Tibial nerve (tissue), 4 donors: ENCODE data around the gene TTC39C. TPM values are rescaled to one million over a fixed set of nuclear protein-coding genes. Genes with fewer than 3 reads are reported as not detected.

Source experiments
- DNase-seq, 2 donors: peaks; one replicate each; pipeline ENCODE4 v3.0.0-alpha.2; 2019; ENCODE audit warnings: low spot score in 2 of 2
- H3K27ac ChIP-seq, 4 donors: fragments of 200-600 bp; sonication (generic) in 3 of 4; one replicate each; pipeline ENCODE4 v1.5.1; 2017 to 2019; ENCODE audit warnings: mild to moderate bottlenecking in 1 of 4
- H3K27me3 ChIP-seq, 2 donors: fragments of 200-600 bp; sonication (generic) in 1 of 2; one replicate each; pipeline versions ENCODE4 v1.5.1 to v1.6.0; 2017 to 2019
- H3K36me3 ChIP-seq, 3 donors: fragments of 200-600 bp; sonication (generic); one replicate each; pipeline ENCODE4 v1.5.1; 2018 to 2019
- H3K4me1 ChIP-seq, 4 donors: fragments of 200-600 bp; sonication (generic) in 3 of 4; one replicate each; pipeline ENCODE4 v1.5.1; 2017 to 2019
- H3K4me3 ChIP-seq, 4 donors: fragments of 200-600 bp; sonication (generic) in 3 of 4; one replicate each; pipeline ENCODE4 v1.5.1; 2017 to 2019; ENCODE audit warnings: mild to moderate bottlenecking in 1 of 4, moderate library complexity in 1 of 4
- H3K9me3 ChIP-seq, 4 donors: fragments of 200-600 bp; sonication (generic) in 3 of 4; one replicate each; pipeline ENCODE4 v1.5.1; 2017 to 2019
- CTCF ChIP-seq, 5 experiments: fragments of 200-600 bp in 3 of 5; fragments of 450-650 bp in 2 of 5; sonication (generic) in 3 of 5; IDR thresholded peaks; one replicate each; pipeline ENCODE4 v1.5.1; 2016 to 2019; ENCODE audit warnings: antibody characterized with exemption in 5 of 5, mild to moderate bottlenecking in 3 of 5, moderate library complexity in 2 of 5
- EP300 ChIP-seq, 2 donors: sonication (generic); formaldehyde crosslinking; IDR thresholded peaks; one replicate each; pipeline ENCODE4 v1.6.1; 2017; ENCODE audit warnings: antibody characterized with exemption in 2 of 2, mild to moderate bottlenecking in 1 of 2
- POLR2A ChIP-seq, 2 donors: fragments of 450-650 bp; IDR thresholded peaks; one replicate each; pipeline ENCODE4 v1.6.1; 2017; ENCODE audit warnings: antibody characterized with exemption in 2 of 2, mild to moderate bottlenecking in 2 of 2, moderate library complexity in 2 of 2
- WGBS, 2 donors: methylation state at CpG; one replicate each; pipeline ENCODE4 v1.1.5; 2018; 5-methylcytosine and 5-hydroxymethylcytosine counted together
- total RNA-seq, 4 donors: library from RNA; depleted of rRNA; stranded (reverse); fragments of >200 nt; gene quantifications; one replicate each; pipeline ENCODE4 v1.1.0, GENCODE V29; 2016

The TTC39C gene
- total RNA-seq, 4 donors from 2014 or later, result 22.6 to 35.1 (median 29.3) TPM

- peaks cover 0 to 11% (median 0%) of the 10 kb centered on the region in 4 donors for H3K4me1 ChIP-seq
- peak; percentile 85 to 90 (median 87) for TF ChIP-seq CTCF (IDR thresholded peaks at IDR 0.05)
- no peak for TF ChIP-seq POLR2A (IDR thresholded peaks at IDR 0.05)
- peak in 1 of 2 donors; percentile 16 for TF ChIP-seq EP300 (IDR thresholded peaks at IDR 0.05)
- WGBS, 2 donors, result 61% methylated on average over 8 of the region's 8 CpGs
- H3K4me3 ChIP-seq, result no peak overlapping the region
- no peaks in the 10 kb centered on the region for H3K27me3 ChIP-seq
- no peak overlapping the region for H3K27ac ChIP-seq
- H3K36me3 ChIP-seq, result peaks cover 0 to 15% (median 0%) of the 10 kb centered on the region in 3 donors
- peak; percentile 62 to 77 for DNase-seq
- H3K9me3 ChIP-seq, result no peaks in the 10 kb centered on the region
These were observed 104.4 kb downstream of the TTC39C start for GRCh38 chr18:24118750-24119577.

GRCh38 chr18:24120676-24121075, 106.1 kb downstream of the TTC39C start:
- Histone ChIP-seq H3K4me1 (peaks cover 0 to 4% (median 0%) of the 10 kb centered on the region in 4 donors), H3K9me3 (no peaks in the 10 kb centered on the region), H3K27ac (no peak overlapping the region), H3K4me3 (no peak overlapping the region), H3K36me3 (peaks cover 0 to 20% (median 0%) of the 10 kb centered on the region in 3 donors), H3K27me3 (no peaks in the 10 kb centered on the region)
- WGBS, 2 donors, result 96 to 97% methylated on average over 4 of the region's 4 CpGs
- DNase-seq, result no peak
- TF ChIP-seq CTCF (IDR thresholded peaks at IDR 0.05), result no peak
- TF ChIP-seq EP300 (IDR thresholded peaks at IDR 0.05), result no peak
- no peak for TF ChIP-seq POLR2A (IDR thresholded peaks at IDR 0.05)

- Histone ChIP-seq H3K4me1 (no peaks in the 10 kb centered on the region), H3K36me3 (peaks cover 0 to 24% (median 0%) of the 10 kb centered on the region in 3 donors), H3K4me3 (no peak overlapping the region), H3K27me3 (no peaks in the 10 kb centered on the region), H3K27ac (no peak overlapping the region), H3K9me3 (no peaks in the 10 kb centered on the region)
- no peak for TF ChIP-seq EP300 (IDR thresholded peaks at IDR 0.05)
- no peak for TF ChIP-seq CTCF (IDR thresholded peaks at IDR 0.05)
- TF ChIP-seq POLR2A (IDR thresholded peaks at IDR 0.05), result no peak
- DNase-seq, result no peak
- WGBS, 2 donors, result 89 to 93% methylated on average over 2 of the region's 2 CpGs
These were observed 107.1 kb downstream of the TTC39C start for GRCh38 chr18:24121625-24122024.

GRCh38 chr18:24126155-24126961, 111.8 kb downstream of the TTC39C start:
- no peak for TF ChIP-seq EP300 (IDR thresholded peaks at IDR 0.05)
- no peak for TF ChIP-seq POLR2A (IDR thresholded peaks at IDR 0.05)
- TF ChIP-seq CTCF (IDR thresholded peaks at IDR 0.05), result no peak
- H3K27me3 ChIP-seq, result no peaks in the 10 kb centered on the region
- H3K27ac ChIP-seq, result no peak overlapping the region
- H3K36me3 ChIP-seq, result peaks cover 0 to 30% (median 4%) of the 10 kb centered on the region in 3 donors
- WGBS, 2 donors, result 37 to 44% methylated on average over 3 of the region's 3 CpGs
- H3K9me3 ChIP-seq, result no peaks in the 10 kb centered on the region
- no peak for DNase-seq
- H3K4me3 ChIP-seq, result no peak overlapping the region
- H3K4me1 ChIP-seq, result no peaks in the 10 kb centered on the region
